Mesothelial cell of epicardium (in vitro differentiated cells): Measurements from ENCODE around the gene EPN1. TPM values are rescaled to one million over a fixed set of nuclear protein-coding genes. Genes with fewer than 3 reads are reported as not detected.
A peak's percentile ranks its signal among the peaks of the same experiment; 100 is the strongest.

Experiments used
- DNase-seq, 2 experiments: peaks; one replicate each; pipeline ENCODE4 v3.0.0; 2021; ENCODE audit warnings: low spot score in 2 of 2; ENCODE audit not compliant: unreplicated experiment in 2 of 2
- H3K27ac Mint-ChIP-seq: 2 replicates; pipeline ENCODE4 v1.8.0; 2021; ENCODE audit warnings: mixed read lengths
- H3K27me3 Mint-ChIP-seq: 2 replicates; pipeline ENCODE4 v1.8.0; 2021; ENCODE audit warnings: low read depth, mixed read lengths
- H3K36me3 Mint-ChIP-seq: 2 replicates; pipeline ENCODE4 v1.8.0; 2021; ENCODE audit warnings: mixed read lengths
- H3K4me1 Mint-ChIP-seq: 2 replicates; pipeline ENCODE4 v1.8.0; 2021; ENCODE audit warnings: mixed read lengths
- H3K4me3 Mint-ChIP-seq: 2 replicates; pipeline ENCODE4 v1.8.0; 2021; ENCODE audit warnings: mild to moderate bottlenecking, moderate library complexity, mixed read lengths
- H3K9me3 Mint-ChIP-seq: 2 replicates; pipeline ENCODE4 v1.8.0; 2021; ENCODE audit warnings: mixed read lengths
- CTCF ChIP-seq: fragments of 200-600 bp; sonication (generic); IDR thresholded peaks from one replicate; pipeline ENCODE4 v1.5.0; 2021; ENCODE audit warnings: antibody characterized with exemption; ENCODE audit not compliant: unreplicated experiment
- total RNA-seq: library from RNA; stranded (reverse); gene quantifications from 3 replicates; pipeline ENCODE4 v1.2.1, GENCODE V29; 2021

EPN1 gene
- total RNA-seq, 1 donor from 2014 or later: 99.6 TPM

DNA sequence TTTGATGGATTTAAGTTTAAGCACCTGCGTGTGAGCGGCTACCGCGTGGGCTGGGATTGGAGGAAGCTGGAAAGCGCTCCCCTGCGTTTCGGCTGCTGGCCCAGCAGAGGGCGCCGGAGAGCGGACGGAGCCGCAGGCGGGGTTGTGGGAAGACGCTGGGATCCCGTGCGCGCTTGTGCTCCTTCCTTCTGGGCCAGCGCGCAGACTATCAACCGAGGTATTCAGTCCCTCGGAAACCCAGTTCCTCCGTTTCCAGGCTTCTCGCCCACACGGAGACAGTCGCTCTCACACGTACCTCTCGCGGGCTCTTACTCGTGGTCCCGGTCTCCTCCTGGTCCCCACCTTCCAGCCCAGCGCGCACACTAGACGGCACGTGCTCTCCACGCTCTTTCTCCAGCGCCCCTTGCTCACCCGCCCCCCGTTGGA is 28.8 kb downstream of the EPN1 start:
- no peak overlapping the region for H3K4me3 Mint-ChIP-seq
- peak; percentile 35 for TF ChIP-seq CTCF
- no peak overlapping the region for H3K27ac Mint-ChIP-seq
- H3K27me3 Mint-ChIP-seq: no peaks in the 10 kb centered on the region
- no peak for DNase-seq
- peaks cover 45% of the 10 kb centered on the region for H3K36me3 Mint-ChIP-seq
- H3K9me3 Mint-ChIP-seq: peaks cover 37% of the 10 kb centered on the region
- H3K4me1 Mint-ChIP-seq: no peaks in the 10 kb centered on the region

DNA sequence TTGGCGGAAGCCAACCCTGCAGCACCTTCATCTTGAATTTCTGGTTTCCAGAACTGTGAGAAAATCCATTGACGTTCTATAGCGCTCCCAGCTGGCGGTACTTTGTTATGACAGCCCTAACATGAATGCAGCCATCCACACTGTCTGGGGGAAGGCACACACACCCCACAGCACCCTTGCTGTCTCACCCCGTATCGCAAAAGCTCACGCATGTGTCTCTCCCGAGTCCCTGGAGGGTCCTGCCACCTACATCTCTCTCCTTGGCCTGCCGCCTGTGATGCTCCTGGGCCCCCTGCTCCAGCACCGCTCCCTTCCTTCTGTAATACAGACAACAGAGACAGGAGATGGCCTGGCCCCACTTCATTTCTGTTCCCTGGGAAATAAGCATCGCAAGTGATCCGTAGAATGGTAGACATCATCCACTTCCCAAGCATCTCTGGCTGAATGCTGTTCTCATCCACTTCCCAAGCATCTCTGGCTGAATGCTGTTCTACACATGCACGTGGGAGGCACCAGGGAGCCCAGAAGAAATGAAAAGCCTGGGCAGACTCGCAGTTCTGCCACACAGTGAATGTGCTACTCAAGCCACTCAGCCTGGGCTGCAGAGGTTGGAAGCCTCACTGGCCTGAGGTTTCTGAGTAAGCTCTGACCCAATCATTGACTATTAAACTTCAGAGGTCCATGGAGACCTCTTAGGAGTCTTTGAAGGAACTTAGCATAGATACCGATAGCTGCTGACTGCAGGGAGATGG is 29.6 kb downstream of the EPN1 start:
- no peak for DNase-seq
- Mint-ChIP-seq H3K36me3 (peaks cover 38% of the 10 kb centered on the region), H3K9me3 (peaks cover 45% of the 10 kb centered on the region), H3K4me3 (no peak overlapping the region), H3K27me3 (no peaks in the 10 kb centered on the region), H3K27ac (no peak overlapping the region), H3K4me1 (no peaks in the 10 kb centered on the region)
- TF ChIP-seq CTCF: no peak

- H3K27ac Mint-ChIP-seq: no peak overlapping the region
- peaks cover 49% of the 10 kb centered on the region for H3K9me3 Mint-ChIP-seq
These were observed 30.9 kb downstream of the EPN1 start for GRCh38 chr19:55705972-55706371.

GRCh38 chr19:55711719-55712118 is 36.7 kb downstream of the EPN1 start:
- Mint-ChIP-seq H3K27ac (no peak overlapping the region), H3K36me3 (peaks cover 9% of the 10 kb centered on the region), H3K27me3 (no peaks in the 10 kb centered on the region), H3K4me3 (no peak overlapping the region), H3K9me3 (peaks cover 52% of the 10 kb centered on the region), H3K4me1 (no peaks in the 10 kb centered on the region)
- TF ChIP-seq CTCF: no peak
- no peak for DNase-seq

More at GRCh38 chr19:55705972-55706371, 30.9 kb downstream of the EPN1 start:
- H3K36me3 Mint-ChIP-seq: peaks cover 33% of the 10 kb centered on the region
- H3K27me3 Mint-ChIP-seq: no peaks in the 10 kb centered on the region
- DNase-seq: no peak
- H3K4me3 Mint-ChIP-seq: no peak overlapping the region
- no peak for TF ChIP-seq CTCF
- no peaks in the 10 kb centered on the region for H3K4me1 Mint-ChIP-seq

DNA sequence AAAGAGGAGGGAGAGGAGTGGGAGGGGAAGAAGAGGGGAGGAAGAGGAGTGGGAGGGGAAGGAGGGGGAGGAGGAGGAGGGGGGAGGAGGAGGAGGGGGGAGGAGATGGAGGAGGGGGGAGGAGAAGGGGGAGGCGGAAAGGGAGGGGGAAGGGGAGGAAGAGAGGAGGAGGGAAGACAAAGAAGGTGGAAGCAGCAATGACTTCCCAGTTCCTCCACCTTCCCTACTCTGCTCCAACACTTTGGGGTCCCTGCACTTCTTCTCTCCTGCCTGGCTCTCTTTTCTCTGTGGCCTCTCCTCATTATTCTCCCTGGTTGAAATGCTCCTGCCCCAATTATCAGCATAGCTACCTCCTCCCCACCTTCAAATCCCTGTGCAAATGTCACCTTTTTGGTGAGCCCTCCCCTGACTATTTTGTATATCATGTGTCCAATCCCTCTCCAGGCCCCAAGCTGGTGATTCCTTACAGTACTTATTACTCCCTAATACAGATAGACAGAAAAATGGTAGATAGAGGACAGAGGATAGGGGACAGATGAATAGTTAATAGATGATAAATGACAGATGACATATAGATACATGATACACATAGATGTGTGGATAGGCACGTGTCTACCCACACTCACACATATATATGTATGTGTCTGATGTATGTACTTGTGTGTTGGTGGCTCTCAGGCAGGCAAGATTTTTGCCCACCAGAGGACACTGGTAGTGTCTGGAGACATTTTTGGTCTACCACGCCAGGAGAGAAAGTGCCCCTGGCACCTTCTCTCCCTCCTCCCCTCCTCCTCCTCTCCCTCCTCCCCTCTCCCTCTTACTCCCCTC is 38.0 kb downstream of the EPN1 start:
- Mint-ChIP-seq H3K9me3 (peaks cover 54% of the 10 kb centered on the region), H3K27me3 (no peaks in the 10 kb centered on the region), H3K4me1 (no peaks in the 10 kb centered on the region), H3K36me3 (peaks cover 9% of the 10 kb centered on the region), H3K27ac (no peak overlapping the region), H3K4me3 (no peak overlapping the region)
- TF ChIP-seq CTCF: no peak
- DNase-seq: no peak
